ENCODE data around the gene GPR25.
"Not testable (repeated sequence)": the region's sequence is repeated elsewhere in the genome, so short reads cannot be mapped to it uniquely, and the experiment has no call there.

GPR25 gene

DNA sequence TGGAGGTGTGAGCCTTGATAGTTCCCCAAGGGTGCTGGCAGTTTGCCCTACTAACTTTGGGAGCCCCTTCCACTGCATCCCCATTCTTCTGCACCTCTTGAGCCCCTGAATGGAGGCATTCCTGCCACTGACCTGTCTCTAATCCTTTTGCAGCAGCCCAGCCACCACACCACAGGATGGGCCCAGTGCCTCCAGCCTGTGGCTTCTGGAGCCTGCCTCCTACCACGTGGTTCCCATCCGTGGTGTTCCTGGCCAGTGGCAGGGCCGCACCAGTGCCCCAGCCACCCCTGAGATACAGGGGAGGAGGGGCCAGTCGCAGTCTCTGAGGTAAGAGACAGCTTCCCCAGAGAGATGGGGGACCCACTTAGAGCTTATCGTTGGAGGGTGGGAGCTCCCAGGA, 36.3 kb downstream of the GPR25 start:
- in situ Hi-C loops (cut with HindIII; ENCODE audit: low sequenced_read_pairs): no loop called here

GRCh38 chr1:200909757-200910239, 37.0 kb downstream of the GPR25 start:
- in situ Hi-C loops (cut with HindIII; ENCODE audit: low sequenced_read_pairs): no loop called here

- in situ Hi-C loops (cut with HindIII; ENCODE audit: low sequenced_read_pairs): no loop called here
Measured at GRCh38 chr1:200911361-200911760, 38.6 kb downstream of the GPR25 start.

- in situ Hi-C loops (cut with HindIII; ENCODE audit: low sequenced_read_pairs): not testable (repeated sequence)
Measured at GRCh38 chr1:200911936-200912335, 39.2 kb downstream of the GPR25 start.

- in situ Hi-C loops (cut with HindIII; ENCODE audit: low sequenced_read_pairs): no loop called here
Measured at GRCh38 chr1:200912737-200913407, 40.1 kb downstream of the GPR25 start.

DNA sequence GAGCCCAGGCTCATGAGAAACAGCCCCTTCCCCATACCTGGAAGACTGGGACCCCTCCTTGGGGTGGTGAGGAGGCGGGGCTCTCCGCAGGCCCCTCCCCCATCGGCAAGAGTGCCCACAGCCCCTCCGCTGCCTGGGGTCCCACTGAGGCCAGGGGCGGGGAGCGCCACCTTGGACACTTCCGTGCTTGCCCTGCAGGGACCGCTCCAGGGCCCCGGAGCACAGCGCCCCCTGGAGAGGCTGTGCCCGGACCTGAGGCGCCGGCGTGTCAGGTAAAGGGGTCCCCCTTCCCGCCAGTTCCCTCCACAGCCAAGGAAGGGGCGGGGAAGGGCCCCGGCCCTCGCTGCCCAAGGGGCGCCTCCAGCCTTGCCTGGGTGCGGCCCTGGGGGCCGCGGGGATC, 43.4 kb downstream of the GPR25 start:
- in situ Hi-C loops (cut with HindIII; ENCODE audit: low sequenced_read_pairs): no loop called here

DNA sequence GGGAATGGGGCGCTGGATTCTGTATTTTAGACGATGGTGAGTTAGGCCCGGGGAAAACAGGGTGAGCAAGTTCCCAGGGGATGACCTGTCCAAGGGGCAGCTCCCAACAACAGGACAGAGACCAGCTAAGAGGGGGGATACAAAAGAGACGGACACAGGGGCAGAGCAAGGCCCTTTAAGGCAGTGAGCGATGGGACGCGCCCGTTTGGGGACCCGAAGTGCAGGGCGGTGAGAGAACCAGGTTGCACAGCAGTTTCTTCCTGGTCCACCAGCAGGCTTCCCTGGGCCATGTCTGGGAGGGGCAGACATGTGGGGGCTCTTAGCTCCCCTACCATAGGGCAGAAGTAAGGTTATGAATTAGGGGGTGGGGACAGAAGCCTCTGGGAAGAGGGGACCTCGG, 43.9 kb downstream of the GPR25 start:
- in situ Hi-C loops (cut with HindIII; ENCODE audit: low sequenced_read_pairs): no loop called here

DNA sequence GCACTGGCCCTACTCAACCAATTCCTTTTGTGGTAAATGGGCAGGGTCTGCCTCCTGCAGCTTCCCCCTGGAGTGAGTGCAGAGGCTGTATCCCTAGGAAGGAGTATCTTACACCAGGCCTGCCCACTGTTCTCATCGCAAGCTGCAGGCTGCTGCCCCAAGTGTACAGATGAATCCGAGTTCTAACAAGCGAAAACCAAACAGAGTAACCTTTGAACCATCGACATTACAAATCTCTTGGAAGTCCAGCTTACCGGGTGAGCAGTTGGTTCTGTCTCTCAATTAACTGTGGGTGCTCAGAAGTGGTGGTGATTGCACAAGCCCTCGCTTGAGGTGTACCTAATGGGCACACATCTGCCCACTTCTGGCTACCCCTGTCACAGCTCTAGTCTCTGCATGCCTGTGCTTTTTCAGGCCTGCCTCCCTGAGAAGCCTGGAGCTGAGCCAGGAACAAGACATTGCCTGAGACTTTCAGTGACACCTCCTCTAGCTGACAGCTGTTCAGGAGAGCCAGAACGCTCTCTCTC, 44.6 kb downstream of the GPR25 start:
- in situ Hi-C loops (cut with HindIII; ENCODE audit: low sequenced_read_pairs): no loop called here

DNA sequence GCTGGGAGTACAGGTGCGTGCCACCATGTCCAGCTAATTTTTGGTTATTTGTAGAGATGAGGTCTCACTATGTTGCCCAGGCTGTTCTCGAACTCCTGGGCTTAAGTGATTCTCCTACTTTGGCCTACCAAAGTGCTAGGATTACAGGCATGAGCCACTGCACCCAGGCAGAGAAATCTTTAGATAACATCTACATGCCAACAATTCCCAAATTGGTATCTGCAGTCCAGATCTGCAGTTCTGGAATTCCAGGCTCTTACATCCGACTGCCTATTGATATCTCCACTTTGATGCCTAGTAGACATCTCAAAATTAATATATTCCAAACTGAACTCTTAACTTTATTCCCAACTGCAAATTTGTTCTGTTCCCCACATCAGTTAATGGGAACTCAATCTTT, 45.2 kb downstream of the GPR25 start:
- in situ Hi-C loops (cut with HindIII; ENCODE audit: low sequenced_read_pairs): no loop called here

DNA sequence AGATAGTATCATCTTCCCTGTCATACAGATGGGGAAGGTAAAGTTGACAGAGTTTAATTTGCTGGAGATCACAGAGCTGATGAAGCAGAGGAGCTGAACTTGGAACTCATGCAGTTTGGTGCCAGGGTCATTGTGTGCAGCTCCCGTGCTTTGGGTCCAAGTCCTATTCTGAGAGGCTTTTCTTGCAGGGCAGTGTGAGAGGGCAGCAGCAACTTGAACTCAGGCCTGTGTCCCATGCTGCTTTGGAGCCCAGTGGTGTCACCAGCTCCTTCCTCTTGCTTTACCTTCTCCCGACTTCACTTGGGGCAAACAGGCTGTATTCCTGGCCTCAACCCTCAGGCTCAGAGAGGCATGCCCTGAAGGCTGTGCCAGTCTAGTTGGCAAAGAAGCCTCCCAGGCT, 46.6 kb downstream of the GPR25 start:
- in situ Hi-C loops (cut with HindIII; ENCODE audit: low sequenced_read_pairs): no loop called here

DNA sequence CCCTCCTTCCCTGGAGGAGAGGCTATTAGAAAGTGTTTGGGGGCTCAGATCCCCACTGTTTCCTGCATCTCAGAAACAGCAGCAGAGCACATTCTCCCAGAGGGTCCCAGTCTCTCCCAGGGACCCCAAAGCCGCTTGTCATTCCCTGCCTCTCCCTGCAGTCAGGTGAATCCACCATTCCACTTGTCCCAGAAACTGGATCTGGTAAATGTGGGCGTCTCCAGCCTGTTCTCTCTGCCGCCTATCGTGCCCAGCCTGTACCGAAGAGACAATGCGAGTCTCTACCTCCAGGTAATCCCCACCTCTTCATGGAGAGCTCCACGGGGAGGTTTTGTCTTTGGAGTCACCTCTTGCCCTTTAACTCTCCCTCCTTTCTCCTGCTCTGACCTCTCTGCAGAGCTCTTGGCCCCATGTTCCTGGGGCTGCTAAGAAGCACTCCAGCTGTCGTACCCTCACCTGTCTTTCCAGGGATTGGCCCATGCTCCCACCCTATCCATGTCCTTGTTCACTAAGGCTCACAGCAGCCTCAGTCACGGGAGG, 48.9 kb downstream of the GPR25 start:
- in situ Hi-C loops (cut with HindIII; ENCODE audit: low sequenced_read_pairs): loop anchor here (5.0 kb wide), 1 partner anchor 44 kb away; no protein-coding TSS in a partner anchor

- in situ Hi-C loops (cut with HindIII; ENCODE audit: low sequenced_read_pairs): loop anchor here (5.0 kb wide), 1 partner anchor 45 kb away; no protein-coding TSS in a partner anchor
Measured at GRCh38 chr1:200922406-200922805, 49.6 kb downstream of the GPR25 start.

- in situ Hi-C loops (cut with HindIII; ENCODE audit: low sequenced_read_pairs): loop anchor here (5.0 kb wide), 1 partner anchor 46 kb away; no protein-coding TSS in a partner anchor
Measured at GRCh38 chr1:200923601-200924000, 50.8 kb downstream of the GPR25 start.
